ENCODE measurements around the gene SURF4. TPM values are rescaled to one million over a fixed set of nuclear protein-coding genes. Genes with fewer than 3 reads are reported as not detected.
A peak's percentile ranks its signal among the peaks of the same experiment; 100 is the strongest.
"Not testable (repeated sequence)": the region's sequence is repeated elsewhere in the genome, so short reads cannot be mapped to it uniquely, and the experiment has no call there.

Gene SURF4
- total and polyA plus RNA-seq, 7 donors = 45.6 to 120 (median 68.1) TPM

DNA sequence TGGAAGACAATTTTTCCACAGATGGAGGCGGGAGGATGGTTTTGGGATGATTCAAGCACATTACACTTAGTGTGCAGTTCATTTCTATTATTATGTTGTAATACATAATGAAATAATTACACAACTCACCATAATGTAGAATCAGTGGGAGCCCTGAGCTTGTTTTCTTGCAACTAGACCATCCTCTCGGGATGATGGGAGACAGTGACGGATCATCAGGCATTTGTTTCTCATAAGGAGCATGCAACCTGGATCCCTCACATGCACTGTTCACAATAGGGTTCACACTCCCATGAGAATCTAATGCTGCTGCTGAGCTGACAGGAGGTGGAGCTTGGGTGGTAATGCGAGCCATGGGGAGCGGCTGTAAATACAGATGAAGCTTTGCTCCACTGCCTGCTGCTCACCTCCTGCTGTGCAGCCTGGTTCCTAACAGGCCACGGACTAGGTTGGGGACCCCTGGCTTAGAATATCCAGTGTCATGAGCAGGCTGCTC, 1.9 kb upstream of the SURF4 start:
- ATAC-seq = no peak

GRCh38 chr9:133377280-133377679, 1.4 kb upstream of the SURF4 start:
- intact Hi-C loops (cut with DNase I) = loop anchor here (2.0 to 5.0 kb wide), 2 partner anchors 28 to 40 kb away; partner anchors contain the start of gene SURF6 (in 1 of the 2)
- H3K4me1 ChIP-seq = peaks cover 29% of the 10 kb centered on the region
- 88 to 94% (median 89%) methylated on average over 14 of the region's 14 CpGs for WGBS, 3 donors
- not testable (repeated sequence) for H3K36me3 ChIP-seq (ENCODE audit: insufficient read depth in 1 of 2, low read depth in 1 of 2); ATAC-seq; DNase-seq; H3K9me3 ChIP-seq; H3K27me3 ChIP-seq (ENCODE audit: insufficient read depth in 3 of 3, low read length in 2 of 3); H3K27ac ChIP-seq; H3K4me3 ChIP-seq

More for the DNA sequence above, 1.9 kb upstream of the SURF4 start:
- DNase-seq = no peak
- intact Hi-C loops (cut with DNase I) = loop anchor here (2.0 to 5.0 kb wide), 2 partner anchors 27 to 40 kb away; partner anchors contain the start of gene SURF6 (in 1 of the 2)
- 58 to 75% (median 65%) methylated on average over 6 of the region's 6 CpGs for WGBS, 3 donors
- Histone ChIP-seq H3K27me3 (ENCODE audit: insufficient read depth in 3 of 3, low read length in 2 of 3) (no peaks in the 10 kb centered on the region), H3K27ac (no peak overlapping the region), H3K36me3 (ENCODE audit: insufficient read depth in 1 of 2, low read depth in 1 of 2) (no peaks in the 10 kb centered on the region), H3K9me3 (no peaks in the 10 kb centered on the region), H3K4me1 (peaks cover 24% of the 10 kb centered on the region), H3K4me3 (no peak overlapping the region)
- TF ChIP-seq CTCF (IDR thresholded peaks at IDR 0.05) = no peak

GRCh38 chr9:133375116-133375723, 640 bp downstream of the SURF4 start:
- intact Hi-C loops (cut with DNase I) = loop anchor here (2.0 to 5.0 kb wide), 2 partner anchors 22 to 38 kb away; partner anchors contain the start of gene SURF6 (in 1 of the 2)
- Histone ChIP-seq H3K36me3 (ENCODE audit: insufficient read depth in 1 of 2, low read depth in 1 of 2) (peaks cover 0 to 11% of the 10 kb centered on the region in 2 donors), H3K4me3 (peak overlapping the region; percentile 100), H3K4me1 (peaks cover 48% of the 10 kb centered on the region), H3K27me3 (ENCODE audit: insufficient read depth in 3 of 3, low read length in 2 of 3) (no peaks in the 10 kb centered on the region), H3K9me3 (no peaks in the 10 kb centered on the region), H3K27ac (peak overlapping the region; percentile 97)
- 1% methylated on average over 35 to 39 of the region's 39 CpGs for WGBS, 3 donors
- DNase-seq (peak in 1 of 2 donors; percentile 57), ATAC-seq (peak in 2 of 4 donors; percentile 15 to 24)
- no peak for TF ChIP-seq CTCF (IDR thresholded peaks at IDR 0.05)

- whole genome bisulfite sequencing, 3 donors = 14 to 24% (median 19%) methylated on average over 12 of the region's 12 CpGs
- H3K27ac ChIP-seq = peak overlapping the region; percentile 97
- TF ChIP-seq CTCF (IDR thresholded peaks at IDR 0.05) = no peak
These were observed 1.2 kb downstream of the SURF4 start for GRCh38 chr9:133374612-133375115.

GRCh38 chr9:133372144-133372543, 3.7 kb downstream of the SURF4 start:
- no peaks in the 10 kb centered on the region for H3K27me3 ChIP-seq (ENCODE audit: insufficient read depth in 3 of 3, low read length in 2 of 3)
- H3K36me3 ChIP-seq (ENCODE audit: insufficient read depth in 1 of 2, low read depth in 1 of 2) = peaks cover 0 to 26% of the 10 kb centered on the region in 2 donors
- peaks cover 77% of the 10 kb centered on the region for H3K4me1 ChIP-seq
- no peak for TF ChIP-seq CTCF (IDR thresholded peaks at IDR 0.05)
- peak; percentile 53 to 81 for DNase-seq
- intact Hi-C loops (cut with DNase I) = no loop called here
- 31 to 47% (median 38%) methylated on average over 7 of the region's 7 CpGs for WGBS, 3 donors
- H3K9me3 ChIP-seq = no peaks in the 10 kb centered on the region
- ATAC-seq = no peak
- peak overlapping the region; percentile 15 for H3K27ac ChIP-seq
- peak overlapping the region; percentile 4 for H3K4me3 ChIP-seq

More at GRCh38 chr9:133374612-133375115, 1.2 kb downstream of the SURF4 start:
- peak overlapping the region; percentile 100 for H3K4me3 ChIP-seq
- no peak for DNase-seq
- no peak for ATAC-seq
- intact Hi-C loops (cut with DNase I) = loop anchor here (2.0 to 5.0 kb wide), 2 partner anchors 22 to 37 kb away; partner anchors contain the start of gene SURF6 (in 1 of the 2)
- peaks cover 0 to 16% of the 10 kb centered on the region in 2 donors for H3K36me3 ChIP-seq (ENCODE audit: insufficient read depth in 1 of 2, low read depth in 1 of 2)
- H3K9me3 ChIP-seq = no peaks in the 10 kb centered on the region
- H3K4me1 ChIP-seq = peaks cover 54% of the 10 kb centered on the region
- H3K27me3 ChIP-seq (ENCODE audit: insufficient read depth in 3 of 3, low read length in 2 of 3) = no peaks in the 10 kb centered on the region

All from psoas muscle (tissue), 8 donors.